GM19452 (cell line): ENCODE measurements around the gene KLHL30.

Experiments
- ATAC-seq: cut with Tn5 transposase; IDR thresholded peaks from one replicate; pipeline ENCODE4 v1.9.1; 2021; ENCODE audit not compliant: unreplicated experiment

Gene KLHL30

GRCh38 chr2:238117199-238118154 lies 21.0 kb upstream of the KLHL30 start:
- ATAC-seq, result no peak

GRCh38 chr2:238119756-238120462 lies 18.6 kb upstream of the KLHL30 start:
- no peak for ATAC-seq

- no peak for ATAC-seq
These were observed 17.8 kb upstream of the KLHL30 start for GRCh38 chr2:238120463-238121298.

- no peak for ATAC-seq
These were observed 16.8 kb upstream of the KLHL30 start for GRCh38 chr2:238121511-238122286.

GRCh38 chr2:238122287-238123217 lies 15.9 kb upstream of the KLHL30 start:
- no peak for ATAC-seq

GRCh38 chr2:238123218-238123971 lies 15.1 kb upstream of the KLHL30 start:
- no peak for ATAC-seq

GRCh38 chr2:238123991-238124470 lies 14.4 kb upstream of the KLHL30 start:
- no peak for ATAC-seq

- ATAC-seq, result no peak
These were observed 13.9 kb upstream of the KLHL30 start for GRCh38 chr2:238124488-238125126.

- no peak for ATAC-seq
These were observed 13.2 kb upstream of the KLHL30 start for GRCh38 chr2:238125127-238125885.

GRCh38 chr2:238126338-238126737 lies 12.1 kb upstream of the KLHL30 start:
- ATAC-seq, result no peak

- ATAC-seq, result no peak
These were observed 11.7 kb upstream of the KLHL30 start for GRCh38 chr2:238126775-238127164.

GRCh38 chr2:238127165-238128060 lies 11.1 kb upstream of the KLHL30 start:
- peak; percentile 56 for ATAC-seq

GRCh38 chr2:238128061-238128440 lies 10.4 kb upstream of the KLHL30 start:
- ATAC-seq, result no peak

GRCh38 chr2:238128534-238129001 lies 9.9 kb upstream of the KLHL30 start:
- no peak for ATAC-seq

GRCh38 chr2:238129166-238130010 lies 9.1 kb upstream of the KLHL30 start:
- no peak for ATAC-seq
